DND-41 (cell line): ENCODE results near the gene ACTR10.

Experiments used
- ATAC-seq: fragments of 200-7000 bp; cut with Tn5 transposase; 3 replicates; pipeline ENCODE4 v1.9.1; 2021; ENCODE audit warnings: low read depth; ENCODE audit not compliant: insufficient read depth
- DNase-seq: peaks from one replicate; pipeline ENCODE4 v3.0.0-alpha.2; 2020
- H2AFZ ChIP-seq: 2 replicates; pipeline ENCODE4 v1.6.0; 2012; ENCODE audit warnings: low read depth, low read length
- H3K27ac ChIP-seq: 2 replicates; pipeline ENCODE4 v1.5.1; 2012; ENCODE audit warnings: low read length, inconsistent platforms
- H3K27me3 ChIP-seq: fragments of 200-600 bp; sonication (generic); 2 replicates; pipeline ENCODE4 v1.6.0; 2012; ENCODE audit warnings: low read length, mild to moderate bottlenecking, inconsistent platforms; ENCODE audit not compliant: insufficient read depth, poor library complexity
- H3K36me3 ChIP-seq: 2 replicates; pipeline ENCODE4 v1.5.1; 2012; ENCODE audit warnings: low read length, inconsistent platforms; ENCODE audit not compliant: insufficient read depth
- H3K4me1 ChIP-seq: 2 replicates; pipeline ENCODE4 v1.5.1; 2012; ENCODE audit warnings: mild to moderate bottlenecking, low read length; ENCODE audit not compliant: insufficient read depth
- H3K4me2 ChIP-seq: 2 replicates; pipeline ENCODE4 v1.6.0; 2012; ENCODE audit warnings: mild to moderate bottlenecking, moderate library complexity, low read length, inconsistent platforms; ENCODE audit not compliant: insufficient read depth
- H3K4me3 ChIP-seq, 2 experiments: fragments of 200-600 bp in 1 of 2; shearing (Covaris generic) in 1 of 2; 2 replicates each; pipeline ENCODE4 v1.5.1; 2012 to 2016; ENCODE audit warnings: inconsistent platforms in 2 of 2, low read length in 2 of 2, mild to moderate bottlenecking in 2 of 2, low read depth in 1 of 2, moderate library complexity in 1 of 2
- H3K79me2 ChIP-seq: 2 replicates; pipeline ENCODE4 v1.6.0; 2012; ENCODE audit warnings: low read length, inconsistent platforms; ENCODE audit not compliant: insufficient read depth
- H3K9ac ChIP-seq: 2 replicates; pipeline ENCODE4 v1.6.0; 2012; ENCODE audit warnings: low read depth, mild to moderate bottlenecking, inconsistent platforms, low read length, moderate library complexity
- H3K9me3 ChIP-seq: 2 replicates; pipeline ENCODE4 v1.5.1; 2012; ENCODE audit warnings: low read length, moderate library complexity, mild to moderate bottlenecking, inconsistent platforms; ENCODE audit not compliant: insufficient read depth, severe bottlenecking
- H4K20me1 ChIP-seq: 2 replicates; pipeline ENCODE4 v1.6.0; 2012; ENCODE audit warnings: low read length; ENCODE audit not compliant: insufficient read depth
- EZH2 ChIP-seq: IDR thresholded peaks from 3 replicates; pipeline ENCODE4 v1.6.1; 2012; ENCODE audit warnings: borderline replicate concordance, low read depth, mild to moderate bottlenecking, moderate library complexity, low read length, inconsistent platforms; ENCODE audit not compliant: severe bottlenecking
- TF ChIP-seq, protein P1 (sequence below): IDR thresholded peaks from 2 replicates; pipeline ENCODE4 v1.5.1; 2012; ENCODE audit warnings: borderline replicate concordance, low read length, moderate library complexity, mild to moderate bottlenecking; ENCODE audit not compliant: poor library complexity, severe bottlenecking; ENCODE audit errors: extremely low read depth

The ACTR10 gene

DNA sequence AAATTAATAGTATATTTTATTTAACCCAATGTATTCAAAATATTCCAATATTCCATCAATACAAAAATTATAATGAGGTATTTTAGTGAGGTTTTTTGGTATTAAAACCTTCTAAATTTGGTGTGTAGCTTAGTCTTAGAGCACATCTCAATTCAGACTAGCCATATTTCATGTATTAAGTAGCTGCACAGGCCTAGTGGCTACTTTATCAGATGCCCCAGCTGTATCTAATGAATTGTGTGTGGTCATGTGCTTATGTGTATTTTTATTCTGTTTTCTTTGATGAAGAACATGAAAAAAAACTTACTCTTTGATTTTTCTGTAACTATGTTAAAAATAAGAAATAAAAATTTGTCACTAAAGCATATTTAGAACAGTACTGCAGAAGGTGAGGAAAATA lies 13.2 kb downstream of the ACTR10 start:
- Histone ChIP-seq H3K9me3 (no peaks in the 10 kb centered on the region), H3K4me3 (no peak overlapping the region), H3K4me2 (no peak overlapping the region), H3K27me3 (no peaks in the 10 kb centered on the region), H4K20me1 (no peaks in the 10 kb centered on the region), H3K27ac (no peak overlapping the region), H3K79me2 (no peaks in the 10 kb centered on the region), H3K4me1 (no peaks in the 10 kb centered on the region), H3K9ac (no peak overlapping the region), H2AFZ (no peak overlapping the region), H3K36me3 (peaks cover 46% of the 10 kb centered on the region)
- no peak for TF ChIP-seq EZH2
- TF ChIP-seq, protein P1, sequence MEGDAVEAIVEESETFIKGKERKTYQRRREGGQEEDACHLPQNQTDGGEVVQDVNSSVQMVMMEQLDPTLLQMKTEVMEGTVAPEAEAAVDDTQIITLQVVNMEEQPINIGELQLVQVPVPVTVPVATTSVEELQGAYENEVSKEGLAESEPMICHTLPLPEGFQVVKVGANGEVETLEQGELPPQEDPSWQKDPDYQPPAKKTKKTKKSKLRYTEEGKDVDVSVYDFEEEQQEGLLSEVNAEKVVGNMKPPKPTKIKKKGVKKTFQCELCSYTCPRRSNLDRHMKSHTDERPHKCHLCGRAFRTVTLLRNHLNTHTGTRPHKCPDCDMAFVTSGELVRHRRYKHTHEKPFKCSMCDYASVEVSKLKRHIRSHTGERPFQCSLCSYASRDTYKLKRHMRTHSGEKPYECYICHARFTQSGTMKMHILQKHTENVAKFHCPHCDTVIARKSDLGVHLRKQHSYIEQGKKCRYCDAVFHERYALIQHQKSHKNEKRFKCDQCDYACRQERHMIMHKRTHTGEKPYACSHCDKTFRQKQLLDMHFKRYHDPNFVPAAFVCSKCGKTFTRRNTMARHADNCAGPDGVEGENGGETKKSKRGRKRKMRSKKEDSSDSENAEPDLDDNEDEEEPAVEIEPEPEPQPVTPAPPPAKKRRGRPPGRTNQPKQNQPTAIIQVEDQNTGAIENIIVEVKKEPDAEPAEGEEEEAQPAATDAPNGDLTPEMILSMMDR, result no peak
- ATAC-seq (no peak), DNase-seq (no peak)

GRCh38 chr14:58215191-58215914 lies 15.4 kb downstream of the ACTR10 start:
- H2AFZ ChIP-seq, result no peak overlapping the region
- no peak overlapping the region for H3K27ac ChIP-seq
- H4K20me1 ChIP-seq, result no peaks in the 10 kb centered on the region
- H3K4me3 ChIP-seq, result no peak overlapping the region
- DNase-seq, result no peak
- H3K79me2 ChIP-seq, result no peaks in the 10 kb centered on the region
- H3K9me3 ChIP-seq, result no peaks in the 10 kb centered on the region
- no peak for ATAC-seq
- no peaks in the 10 kb centered on the region for H3K4me1 ChIP-seq
- no peak overlapping the region for H3K9ac ChIP-seq
- TF ChIP-seq, protein P1, result no peak
- TF ChIP-seq EZH2, result no peak
- no peak overlapping the region for H3K4me2 ChIP-seq
- H3K27me3 ChIP-seq, result no peaks in the 10 kb centered on the region
- peaks cover 39% of the 10 kb centered on the region; the same call in 1 of the 2 replicates for H3K36me3 ChIP-seq

DNA sequence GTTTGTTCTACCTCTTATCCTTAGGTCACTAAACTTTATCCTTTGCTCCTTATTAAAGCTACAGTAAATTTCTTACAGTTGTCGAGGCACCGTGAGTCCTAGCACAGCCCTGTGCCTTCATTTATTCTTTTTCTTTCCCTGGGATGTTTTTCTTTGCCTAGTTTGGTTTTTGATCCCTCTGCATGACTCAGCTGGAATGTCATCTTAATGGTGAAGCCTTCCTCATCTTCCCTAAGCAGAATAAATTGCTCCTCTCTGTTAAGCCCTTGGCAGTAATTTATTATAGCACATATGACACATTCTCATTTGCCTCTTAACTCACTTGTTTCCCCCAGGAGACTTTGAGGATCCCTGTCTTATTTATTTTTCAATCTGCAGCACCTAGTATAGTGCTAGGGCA lies 16.6 kb downstream of the ACTR10 start:
- ATAC-seq, result no peak
- DNase-seq, result no peak
- Histone ChIP-seq H3K27ac (no peak overlapping the region), H3K4me1 (no peaks in the 10 kb centered on the region), H3K4me3 (no peak overlapping the region), H3K4me2 (no peak overlapping the region), H3K79me2 (no peaks in the 10 kb centered on the region), H3K9ac (no peak overlapping the region), H2AFZ (no peak overlapping the region), H3K36me3 (peaks cover 31% of the 10 kb centered on the region; the same call in 1 of the 2 replicates), H4K20me1 (no peaks in the 10 kb centered on the region), H3K9me3 (no peaks in the 10 kb centered on the region), H3K27me3 (no peaks in the 10 kb centered on the region)
- no peak for TF ChIP-seq EZH2
- TF ChIP-seq, protein P1, result no peak
